ENCODE results near the gene AGAP1.

- no peak for TF ChIP-seq CTCF (IDR thresholded peaks at IDR 0.05; ENCODE audit: insufficient read depth, low read depth, low read length)
- no peak for TF ChIP-seq EZH2 (IDR thresholded peaks at IDR 0.05; ENCODE audit: insufficient read depth, low read length)
Observed at GRCh38 chr2:235516257-235516656, 22.4 kb downstream of the AGAP1 start.
